HepG2 (cell line): ENCODE measurements around the gene SP140L. TPM values are rescaled to one million over a fixed set of nuclear protein-coding genes. Genes with fewer than 3 reads are reported as not detected.
A peak's percentile ranks its signal among the peaks of the same experiment; 100 is the strongest.

Experiments used
- CENPX ChIP-seq: sonication (generic); formaldehyde crosslinking; IDR thresholded peaks from 2 replicates; pipeline ENCODE4 v1.9.0; 2021; ENCODE audit warnings: mild to moderate bottlenecking, missing genetic modification reagents, moderate library complexity
- ESRRA ChIP-seq: sonication (generic); formaldehyde crosslinking; IDR thresholded peaks from 2 replicates; pipeline ENCODE4 v1.5.1; 2020; ENCODE audit warnings: mild to moderate bottlenecking, low read depth, missing genetic modification reagents
- PATZ1 ChIP-seq: sonication (generic); formaldehyde crosslinking; IDR thresholded peaks from 2 replicates; pipeline ENCODE4 v1.4.0; 2020; ENCODE audit warnings: missing genetic modification reagents
- PBX2 ChIP-seq: IDR thresholded peaks from 2 replicates; pipeline ENCODE4 v1.6.1; 2016; ENCODE audit warnings: control low read depth
- TFDP2 ChIP-seq: sonication (generic); formaldehyde crosslinking; IDR thresholded peaks from 2 replicates; pipeline ENCODE4 v1.4.0; 2020; ENCODE audit warnings: missing genetic modification reagents
- TP53 ChIP-seq: sonication (generic); formaldehyde crosslinking; conservative IDR thresholded peaks from 2 replicates; pipeline ENCODE4 v1.4.0; 2020; ENCODE audit warnings: missing genetic modification reagents
- YEATS2 ChIP-seq: sonication (generic); formaldehyde crosslinking; IDR thresholded peaks from 2 replicates; pipeline ENCODE4 v1.4.0; 2020; ENCODE audit warnings: missing genetic modification reagents, borderline replicate concordance
- ZBTB42 ChIP-seq: sonication (generic); formaldehyde crosslinking; IDR thresholded peaks from 2 replicates; pipeline ENCODE4 v1.5.0; 2020; ENCODE audit warnings: mild to moderate bottlenecking, missing genetic modification reagents
- ZFP90 ChIP-seq: sonication (generic); formaldehyde crosslinking; IDR thresholded peaks from 2 replicates; pipeline ENCODE4 v1.8.0; 2022; ENCODE audit warnings: missing genetic modification reagents, mild to moderate bottlenecking, inconsistent platforms, borderline replicate concordance
- ZNF232 ChIP-seq: sonication (generic); formaldehyde crosslinking; IDR thresholded peaks from 2 replicates; pipeline ENCODE4 v1.4.0; 2020; ENCODE audit warnings: missing genetic modification reagents, borderline replicate concordance
- ZNF446 ChIP-seq: sonication (generic); formaldehyde crosslinking; IDR thresholded peaks from 2 replicates; pipeline ENCODE4 v1.5.0; 2020; ENCODE audit warnings: mild to moderate bottlenecking, missing genetic modification reagents
- ZNF546 ChIP-seq: sonication (generic); formaldehyde crosslinking; conservative IDR thresholded peaks from 2 replicates; pipeline ENCODE4 v1.8.1; 2023; ENCODE audit warnings: mild to moderate bottlenecking, missing genetic modification reagents
- ZNF614 ChIP-seq: IDR thresholded peaks from 2 replicates; pipeline ENCODE4 v1.6.1; 2018; ENCODE audit warnings: missing biosample characterization, missing genetic modification reagents, inconsistent platforms, borderline replicate concordance
- ZNF878 ChIP-seq: sonication (generic); formaldehyde crosslinking; IDR thresholded peaks from 2 replicates; pipeline ENCODE4 v1.8.1; 2023; ENCODE audit warnings: mild to moderate bottlenecking, missing genetic modification reagents, moderate library complexity
- polyA plus RNA-seq, 8 experiments: library from polyadenylated mRNA; depleted of rRNA in 3 of 8; stranded (reverse) in 7 of 8; unstranded in 1 of 8; fragments of >200 nt; fragmentation: Illumina TruSeq in 4 of 8; extraction: Trizol in 4 of 8; gene quantifications; 2 replicates each; pipeline versions ENCODE4 v1.2.1 to v1.2.3, GENCODE V29; 2011 to 2016; ENCODE audit warnings: low read depth in 4 of 8, missing spikeins in 1 of 8, mixed read lengths in 1 of 8; ENCODE audit not compliant: insufficient read depth in 1 of 8
- total RNA-seq, 5 experiments: library from RNA; depleted of rRNA; stranded (reverse); fragments of >200 nt; fragmentation: Illumina TruSeq; extraction: Trizol; gene quantifications; 2 replicates each; pipeline ENCODE4 v1.2.3, GENCODE V29; 2016; ENCODE audit warnings: low read depth in 1 of 5
- TF ChIP-seq, protein P1 (sequence below): sonication (generic); formaldehyde crosslinking; IDR thresholded peaks from 2 replicates; pipeline ENCODE4 v1.9.0; 2021; ENCODE audit warnings: missing genetic modification reagents, mild to moderate bottlenecking, borderline replicate concordance
- TF ChIP-seq, protein P2 (sequence below): sonication (generic); formaldehyde crosslinking; IDR thresholded peaks from 2 replicates; pipeline ENCODE4 v1.8.0; 2022; ENCODE audit warnings: mild to moderate bottlenecking, missing genetic modification reagents, borderline replicate concordance
- TF ChIP-seq, protein P3 (sequence below): sonication (generic); formaldehyde crosslinking; IDR thresholded peaks from 2 replicates; pipeline ENCODE4 v1.9.0; 2021; ENCODE audit warnings: missing genetic modification reagents, borderline replicate concordance

SP140L gene
- total and polyA plus RNA-seq, 2 of the 13 experiments (the other 11 are each of a cell fraction or from before 2014, with no cell fraction given): 10.9 to 17.5 TPM

DNA sequence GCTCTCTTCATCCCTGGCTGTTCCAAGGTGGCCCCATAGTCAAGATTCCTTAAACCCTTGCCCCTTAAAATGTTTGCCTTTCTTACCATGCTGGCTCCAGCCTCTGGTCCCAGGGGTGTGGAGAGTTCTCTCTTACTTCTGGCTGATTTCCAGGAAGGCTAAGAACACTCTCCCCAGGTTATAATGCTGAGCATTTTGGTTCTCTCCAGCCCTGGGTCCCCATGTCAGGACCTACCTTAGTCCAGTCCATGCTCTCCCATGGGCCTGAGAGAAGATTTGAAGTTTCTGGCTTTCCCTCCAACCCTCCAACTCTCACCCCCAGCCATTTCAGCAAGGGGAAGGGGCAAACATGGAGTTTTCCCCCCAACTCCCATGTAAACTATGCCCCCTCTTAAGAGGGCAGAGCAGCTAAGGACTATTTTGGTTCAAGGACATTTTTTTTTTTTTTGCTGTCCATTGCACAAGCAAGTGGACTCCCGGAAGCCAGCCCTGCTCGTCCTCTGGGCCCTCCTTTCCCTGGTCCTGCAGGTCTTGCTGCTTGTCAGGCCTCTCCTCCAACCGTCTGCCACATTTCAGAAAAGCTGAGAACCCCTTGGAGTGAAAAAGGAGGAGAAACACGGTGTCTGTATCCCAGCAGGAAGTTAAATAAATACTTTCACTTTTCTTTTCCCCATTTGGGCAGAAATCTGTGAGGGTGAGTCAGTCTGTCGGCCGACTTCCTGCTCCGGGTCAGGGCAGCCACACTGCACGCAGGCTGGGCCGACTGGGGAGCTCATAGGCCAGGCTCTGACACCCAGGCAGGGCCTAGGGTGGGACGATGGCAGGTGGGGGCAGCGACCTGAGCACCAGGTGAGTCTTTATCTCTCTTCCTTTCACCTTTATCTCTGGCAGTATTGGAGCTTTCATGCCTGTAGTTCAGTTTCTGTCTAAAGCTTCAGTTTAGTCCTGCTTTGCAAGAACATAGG lies at the start of gene SP140L (continued):
- TF ChIP-seq, protein P1, sequence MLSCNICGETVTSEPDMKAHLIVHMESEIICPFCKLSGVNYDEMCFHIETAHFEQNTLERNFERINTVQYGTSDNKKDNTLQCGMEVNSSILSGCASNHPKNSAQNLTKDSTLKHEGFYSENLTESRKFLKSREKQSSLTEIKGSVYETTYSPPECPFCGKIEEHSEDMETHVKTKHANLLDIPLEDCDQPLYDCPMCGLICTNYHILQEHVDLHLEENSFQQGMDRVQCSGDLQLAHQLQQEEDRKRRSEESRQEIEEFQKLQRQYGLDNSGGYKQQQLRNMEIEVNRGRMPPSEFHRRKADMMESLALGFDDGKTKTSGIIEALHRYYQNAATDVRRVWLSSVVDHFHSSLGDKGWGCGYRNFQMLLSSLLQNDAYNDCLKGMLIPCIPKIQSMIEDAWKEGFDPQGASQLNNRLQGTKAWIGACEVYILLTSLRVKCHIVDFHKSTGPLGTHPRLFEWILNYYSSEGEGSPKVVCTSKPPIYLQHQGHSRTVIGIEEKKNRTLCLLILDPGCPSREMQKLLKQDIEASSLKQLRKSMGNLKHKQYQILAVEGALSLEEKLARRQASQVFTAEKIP (CRISPR knock-in tag): no peak
- TF ChIP-seq, protein P2, sequence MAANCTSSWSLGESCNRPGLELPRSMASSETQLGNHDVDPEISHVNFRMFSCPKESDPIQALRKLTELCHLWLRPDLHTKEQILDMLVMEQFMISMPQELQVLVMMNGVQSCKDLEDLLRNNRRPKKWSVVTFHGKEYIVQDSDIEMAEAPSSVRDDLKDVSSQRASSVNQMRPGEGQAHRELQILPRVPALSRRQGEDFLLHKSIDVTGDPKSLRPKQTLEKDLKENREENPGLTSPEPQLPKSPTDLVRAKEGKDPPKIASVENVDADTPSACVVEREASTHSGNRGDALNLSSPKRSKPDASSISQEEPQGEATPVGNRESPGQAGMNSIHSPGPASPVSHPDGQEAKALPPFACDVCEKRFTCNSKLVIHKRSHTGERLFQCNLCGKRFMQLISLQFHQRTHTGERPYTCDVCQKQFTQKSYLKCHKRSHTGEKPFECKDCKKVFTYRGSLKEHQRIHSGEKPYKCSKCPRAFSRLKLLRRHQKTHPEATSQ: no peak
- TF ChIP-seq YEATS2 (peak; percentile 80; the same call in 1 of the 2 replicates), TP53 (CRISPR knock-in tag) (no peak), ZNF446 (CRISPR knock-in tag) (no peak), ZNF546 (CRISPR knock-in tag) (no peak), TFDP2 (CRISPR knock-in tag) (no peak), ESRRA (CRISPR knock-in tag) (0 out of 2 replicates have a peak, but pooled peaks have one; percentile 43), PATZ1 (CRISPR knock-in tag) (peak; percentile 63), PBX2 (CRISPR knock-in tag) (no peak), ZFP90 (peak; percentile 77; the same call in 1 of the 2 replicates), ZBTB42 (CRISPR knock-in tag) (no peak), CENPX (CRISPR knock-in tag) (no peak), ZNF614 (CRISPR knock-in tag) (peak; percentile 80), ZNF232 (CRISPR knock-in tag) (no peak; the same call in 1 of the 2 replicates), ZNF878 (CRISPR knock-in tag) (peak; percentile 48; the same call in 1 of the 2 replicates)
- TF ChIP-seq, protein P3, sequence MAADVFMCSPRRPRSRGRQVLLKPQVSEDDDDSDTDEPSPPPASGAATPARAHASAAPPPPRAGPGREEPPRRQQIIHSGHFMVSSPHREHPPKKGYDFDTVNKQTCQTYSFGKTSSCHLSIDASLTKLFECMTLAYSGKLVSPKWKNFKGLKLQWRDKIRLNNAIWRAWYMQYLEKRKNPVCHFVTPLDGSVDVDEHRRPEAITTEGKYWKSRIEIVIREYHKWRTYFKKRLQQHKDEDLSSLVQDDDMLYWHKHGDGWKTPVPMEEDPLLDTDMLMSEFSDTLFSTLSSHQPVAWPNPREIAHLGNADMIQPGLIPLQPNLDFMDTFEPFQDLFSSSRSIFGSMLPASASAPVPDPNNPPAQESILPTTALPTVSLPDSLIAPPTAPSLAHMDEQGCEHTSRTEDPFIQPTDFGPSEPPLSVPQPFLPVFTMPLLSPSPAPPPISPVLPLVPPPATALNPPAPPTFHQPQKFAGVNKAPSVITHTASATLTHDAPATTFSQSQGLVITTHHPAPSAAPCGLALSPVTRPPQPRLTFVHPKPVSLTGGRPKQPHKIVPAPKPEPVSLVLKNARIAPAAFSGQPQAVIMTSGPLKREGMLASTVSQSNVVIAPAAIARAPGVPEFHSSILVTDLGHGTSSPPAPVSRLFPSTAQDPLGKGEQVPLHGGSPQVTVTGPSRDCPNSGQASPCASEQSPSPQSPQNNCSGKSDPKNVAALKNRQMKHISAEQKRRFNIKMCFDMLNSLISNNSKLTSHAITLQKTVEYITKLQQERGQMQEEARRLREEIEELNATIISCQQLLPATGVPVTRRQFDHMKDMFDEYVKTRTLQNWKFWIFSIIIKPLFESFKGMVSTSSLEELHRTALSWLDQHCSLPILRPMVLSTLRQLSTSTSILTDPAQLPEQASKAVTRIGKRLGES (CRISPR knock-in tag): no peak
